ENCODE data around the gene SFMBT2.
"Not testable (repeated sequence)": the region's sequence is repeated elsewhere in the genome, so short reads cannot be mapped to it uniquely, and the experiment has no call there.

SFMBT2 gene

GRCh38 chr10:7239312-7239985 lies 171.4 kb downstream of the SFMBT2 start:
- H3K4me3 ChIP-seq (ENCODE audit: low read length): no peak overlapping the region

GRCh38 chr10:7235376-7235775 lies 175.5 kb downstream of the SFMBT2 start:
- no peaks in the 10 kb centered on the region for H3K9me3 ChIP-seq (ENCODE audit: low read length)
- H2AFZ ChIP-seq (ENCODE audit: low read depth, low read length): no peak overlapping the region
- peaks cover 11% of the 10 kb centered on the region for H3K4me1 ChIP-seq (ENCODE audit: insufficient read depth, low read length)
- no peaks in the 10 kb centered on the region for H3K27me3 ChIP-seq (ENCODE audit: insufficient read depth, low read length)
- H3K36me3 ChIP-seq (ENCODE audit: insufficient read depth, low read length): no peaks in the 10 kb centered on the region
- no peak overlapping the region for H3K4me3 ChIP-seq (ENCODE audit: low read length)

More at GRCh38 chr10:7239312-7239985, 171.4 kb downstream of the SFMBT2 start:
- no peaks in the 10 kb centered on the region for H3K4me1 ChIP-seq (ENCODE audit: insufficient read depth, low read length)
- H3K36me3 ChIP-seq (ENCODE audit: insufficient read depth, low read length): no peaks in the 10 kb centered on the region
- H2AFZ ChIP-seq (ENCODE audit: low read depth, low read length): no peak overlapping the region
- no peaks in the 10 kb centered on the region for H3K9me3 ChIP-seq (ENCODE audit: low read length)
- H3K27me3 ChIP-seq (ENCODE audit: insufficient read depth, low read length): no peaks in the 10 kb centered on the region

GRCh38 chr10:7234109-7234508 lies 176.7 kb downstream of the SFMBT2 start:
- H3K9me3 ChIP-seq (ENCODE audit: low read length): no peaks in the 10 kb centered on the region
- peaks cover 11% of the 10 kb centered on the region for H3K4me1 ChIP-seq (ENCODE audit: insufficient read depth, low read length)
- H3K4me3 ChIP-seq (ENCODE audit: low read length): no peak overlapping the region

GRCh38 chr10:7233259-7233991 lies 177.4 kb downstream of the SFMBT2 start:
- H3K4me3 ChIP-seq (ENCODE audit: low read length): no peak overlapping the region
- peaks cover 11% of the 10 kb centered on the region for H3K4me1 ChIP-seq (ENCODE audit: insufficient read depth, low read length)
- H3K36me3 ChIP-seq (ENCODE audit: insufficient read depth, low read length): no peaks in the 10 kb centered on the region
- no peaks in the 10 kb centered on the region for H3K9me3 ChIP-seq (ENCODE audit: low read length)
- H2AFZ ChIP-seq (ENCODE audit: low read depth, low read length): no peak overlapping the region
- no peaks in the 10 kb centered on the region for H3K27me3 ChIP-seq (ENCODE audit: insufficient read depth, low read length)

More at GRCh38 chr10:7234109-7234508, 176.7 kb downstream of the SFMBT2 start:
- no peaks in the 10 kb centered on the region for H3K27me3 ChIP-seq (ENCODE audit: insufficient read depth, low read length)
- H3K36me3 ChIP-seq (ENCODE audit: insufficient read depth, low read length): no peaks in the 10 kb centered on the region
- H2AFZ ChIP-seq (ENCODE audit: low read depth, low read length): no peak overlapping the region

- Histone ChIP-seq H3K36me3 (ENCODE audit: insufficient read depth, low read length) (no peaks in the 10 kb centered on the region), H3K4me3 (ENCODE audit: low read length) (no peak overlapping the region), H3K27me3 (ENCODE audit: insufficient read depth, low read length) (no peaks in the 10 kb centered on the region), H2AFZ (ENCODE audit: low read depth, low read length) (no peak overlapping the region), H3K9me3 (ENCODE audit: low read length) (no peaks in the 10 kb centered on the region), H3K4me1 (ENCODE audit: insufficient read depth, low read length) (peaks cover 11% of the 10 kb centered on the region)
Measured at GRCh38 chr10:7231509-7232414, 179.1 kb downstream of the SFMBT2 start.

- no peaks in the 10 kb centered on the region for H3K9me3 ChIP-seq (ENCODE audit: low read length)
- no peaks in the 10 kb centered on the region for H3K36me3 ChIP-seq (ENCODE audit: insufficient read depth, low read length)
- no peak overlapping the region for H2AFZ ChIP-seq (ENCODE audit: low read depth, low read length)
- H3K4me1 ChIP-seq (ENCODE audit: insufficient read depth, low read length): peaks cover 11% of the 10 kb centered on the region
- H3K4me3 ChIP-seq (ENCODE audit: low read length): no peak overlapping the region
- no peaks in the 10 kb centered on the region for H3K27me3 ChIP-seq (ENCODE audit: insufficient read depth, low read length)
Measured at GRCh38 chr10:7230951-7231350, 179.9 kb downstream of the SFMBT2 start.

GRCh38 chr10:7230036-7230435 lies 180.8 kb downstream of the SFMBT2 start:
- Histone ChIP-seq H3K9me3 (ENCODE audit: low read length) (no peaks in the 10 kb centered on the region), H3K4me1 (ENCODE audit: insufficient read depth, low read length) (peaks cover 11% of the 10 kb centered on the region), H3K27me3 (ENCODE audit: insufficient read depth, low read length) (no peaks in the 10 kb centered on the region), H3K4me3 (ENCODE audit: low read length) (no peak overlapping the region), H3K36me3 (ENCODE audit: insufficient read depth, low read length) (no peaks in the 10 kb centered on the region), H2AFZ (ENCODE audit: low read depth, low read length) (no peak overlapping the region)

GRCh38 chr10:7225133-7225532 lies 185.7 kb downstream of the SFMBT2 start:
- no peaks in the 10 kb centered on the region for H3K36me3 ChIP-seq (ENCODE audit: insufficient read depth, low read length)
- H3K9me3 ChIP-seq (ENCODE audit: low read length): no peaks in the 10 kb centered on the region
- no peak overlapping the region for H2AFZ ChIP-seq (ENCODE audit: low read depth, low read length)
- H3K27me3 ChIP-seq (ENCODE audit: insufficient read depth, low read length): no peaks in the 10 kb centered on the region
- H3K4me3 ChIP-seq (ENCODE audit: low read length): no peak overlapping the region
- H3K4me1 ChIP-seq (ENCODE audit: insufficient read depth, low read length): no peaks in the 10 kb centered on the region

GRCh38 chr10:7218968-7219367 lies 191.9 kb downstream of the SFMBT2 start:
- Histone ChIP-seq H3K4me3 (ENCODE audit: low read length) (no peak overlapping the region), H2AFZ (ENCODE audit: low read depth, low read length) (no peak overlapping the region), H3K9me3 (ENCODE audit: low read length) (no peaks in the 10 kb centered on the region), H3K36me3 (ENCODE audit: insufficient read depth, low read length) (no peaks in the 10 kb centered on the region), H3K27me3 (ENCODE audit: insufficient read depth, low read length) (no peaks in the 10 kb centered on the region), H3K4me1 (ENCODE audit: insufficient read depth, low read length) (no peaks in the 10 kb centered on the region)

GRCh38 chr10:7212696-7213095 lies 198.1 kb downstream of the SFMBT2 start:
- H3K36me3 ChIP-seq (ENCODE audit: insufficient read depth, low read length); H3K9me3 ChIP-seq (ENCODE audit: low read length); H3K27me3 ChIP-seq (ENCODE audit: insufficient read depth, low read length); H3K4me1 ChIP-seq (ENCODE audit: insufficient read depth, low read length); H3K4me3 ChIP-seq (ENCODE audit: low read length); H2AFZ ChIP-seq (ENCODE audit: low read depth, low read length): not testable (repeated sequence)

GRCh38 chr10:7211857-7212577 lies 198.8 kb downstream of the SFMBT2 start:
- Histone ChIP-seq H3K36me3 (ENCODE audit: insufficient read depth, low read length) (no peaks in the 10 kb centered on the region), H3K27me3 (ENCODE audit: insufficient read depth, low read length) (no peaks in the 10 kb centered on the region), H2AFZ (ENCODE audit: low read depth, low read length) (no peak overlapping the region), H3K9me3 (ENCODE audit: low read length) (no peaks in the 10 kb centered on the region), H3K4me3 (ENCODE audit: low read length) (no peak overlapping the region), H3K4me1 (ENCODE audit: insufficient read depth, low read length) (no peaks in the 10 kb centered on the region)

- Histone ChIP-seq H3K4me3 (ENCODE audit: low read length) (no peak overlapping the region), H3K27me3 (ENCODE audit: insufficient read depth, low read length) (no peaks in the 10 kb centered on the region), H3K9me3 (ENCODE audit: low read length) (no peaks in the 10 kb centered on the region), H2AFZ (ENCODE audit: low read depth, low read length) (no peak overlapping the region), H3K4me1 (ENCODE audit: insufficient read depth, low read length) (no peaks in the 10 kb centered on the region), H3K36me3 (ENCODE audit: insufficient read depth, low read length) (no peaks in the 10 kb centered on the region)
Measured at GRCh38 chr10:7210516-7210915, 200.3 kb downstream of the SFMBT2 start.
